ENCODE results near the gene LRRC59.

The LRRC59 gene

DNA sequence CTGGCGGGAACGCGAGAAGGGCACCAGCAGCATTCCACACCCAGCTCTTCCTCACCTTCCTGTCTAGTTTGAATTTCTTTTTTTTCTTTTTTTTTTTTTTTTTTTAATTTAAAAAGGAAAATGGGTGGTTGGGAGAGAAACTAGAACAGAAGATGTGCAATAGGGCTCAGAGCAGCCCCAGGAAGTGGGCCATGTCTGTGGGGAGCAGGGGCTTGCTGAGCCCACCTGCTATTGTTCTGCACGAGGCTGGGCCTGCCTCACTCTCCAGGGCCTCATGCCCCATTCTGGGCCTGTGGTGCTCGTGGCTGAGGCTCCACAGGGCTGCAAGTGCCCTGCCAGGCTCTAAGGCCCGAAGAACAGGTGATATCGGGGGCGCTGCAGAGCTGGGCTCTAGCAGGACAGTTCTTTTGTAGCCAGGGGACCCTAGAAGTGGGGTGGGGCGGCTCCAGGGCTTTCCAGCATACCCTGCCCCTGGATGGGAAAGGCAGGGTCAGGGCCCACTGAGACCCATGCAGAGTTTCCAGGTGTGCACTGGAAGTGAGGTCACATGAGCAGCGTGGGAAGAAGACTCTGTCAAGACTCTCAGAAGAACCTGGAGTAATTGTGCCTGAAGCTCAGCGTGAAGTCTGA lies 36.7 kb downstream of the LRRC59 start:
- no peak for DNase-seq

DNA sequence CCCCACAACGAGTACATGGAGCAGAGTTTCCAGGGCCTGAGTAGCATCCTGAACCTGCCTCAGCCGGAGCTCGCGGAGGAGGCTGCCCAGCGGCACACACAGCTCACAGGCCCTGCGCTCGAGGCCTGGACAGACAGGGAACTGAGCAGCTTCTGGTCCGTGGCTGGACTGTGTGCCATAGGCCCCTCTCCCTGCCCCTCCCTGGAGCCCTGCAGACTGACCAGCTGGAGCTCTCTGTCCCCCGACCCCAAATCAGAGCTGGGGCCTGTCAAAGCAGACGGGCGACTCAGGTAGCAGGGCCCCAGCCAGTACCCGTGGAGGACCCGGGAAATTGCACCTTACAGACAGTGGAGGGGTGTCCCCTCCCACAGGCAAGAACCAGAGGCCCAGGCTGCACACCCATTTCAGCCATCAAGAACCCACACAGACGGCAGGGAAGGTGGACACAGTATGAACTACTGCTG lies 37.3 kb downstream of the LRRC59 start:
- no peak for DNase-seq

DNA sequence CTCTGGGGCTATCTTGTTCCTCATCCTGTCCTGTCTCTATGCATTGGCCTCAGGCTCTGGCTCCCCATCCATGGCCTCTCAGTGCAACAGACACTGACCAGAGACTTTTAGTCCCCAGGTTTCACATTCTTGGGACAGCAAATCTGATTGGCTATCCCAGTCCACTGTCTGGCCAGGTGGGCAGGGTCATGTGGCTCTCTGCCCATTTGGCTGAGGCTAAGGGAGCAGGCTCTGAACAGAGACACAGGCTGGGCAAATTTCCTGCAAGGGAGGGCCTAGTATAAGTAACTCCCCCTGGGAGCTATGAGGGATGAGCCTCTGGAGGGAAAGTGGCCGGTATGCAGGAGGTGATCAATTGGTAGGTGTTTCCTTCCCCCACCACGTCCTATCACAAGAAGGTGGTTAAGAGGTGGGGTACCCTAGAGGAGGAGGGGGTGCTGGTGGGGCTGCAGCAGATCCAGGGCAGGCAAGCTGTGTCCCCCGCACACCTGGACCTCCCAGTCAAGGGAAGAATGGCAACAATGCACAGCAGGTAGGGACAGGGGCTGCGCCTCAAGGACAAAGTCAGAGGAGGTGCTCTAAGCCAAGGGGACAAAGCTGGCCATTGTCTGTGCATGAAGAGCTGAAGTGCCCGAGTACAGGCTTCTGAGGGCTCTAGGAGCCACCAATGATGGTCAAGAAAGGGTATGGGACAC lies 38.2 kb downstream of the LRRC59 start:
- no peak for DNase-seq

DNA sequence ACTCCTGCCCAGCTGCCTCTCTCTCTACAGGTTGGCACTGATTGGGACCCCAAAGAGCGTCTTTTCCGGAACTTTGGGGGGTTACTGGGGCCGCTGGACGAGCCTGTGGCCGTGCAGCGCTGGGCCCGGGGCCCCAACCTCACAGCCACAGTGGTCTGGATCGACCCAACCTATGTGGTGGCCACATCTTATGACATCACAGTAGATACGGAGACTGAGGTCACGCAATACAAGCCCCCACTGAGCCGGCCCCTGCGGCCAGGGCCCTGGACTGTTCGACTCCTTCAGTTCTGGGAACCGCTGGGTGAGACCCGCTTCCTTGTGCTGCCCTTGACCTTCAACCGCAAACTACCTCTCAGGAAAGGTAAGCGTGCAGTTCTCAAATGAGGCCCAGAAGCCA lies 39.1 kb downstream of the LRRC59 start:
- DNase-seq, result no peak

DNA sequence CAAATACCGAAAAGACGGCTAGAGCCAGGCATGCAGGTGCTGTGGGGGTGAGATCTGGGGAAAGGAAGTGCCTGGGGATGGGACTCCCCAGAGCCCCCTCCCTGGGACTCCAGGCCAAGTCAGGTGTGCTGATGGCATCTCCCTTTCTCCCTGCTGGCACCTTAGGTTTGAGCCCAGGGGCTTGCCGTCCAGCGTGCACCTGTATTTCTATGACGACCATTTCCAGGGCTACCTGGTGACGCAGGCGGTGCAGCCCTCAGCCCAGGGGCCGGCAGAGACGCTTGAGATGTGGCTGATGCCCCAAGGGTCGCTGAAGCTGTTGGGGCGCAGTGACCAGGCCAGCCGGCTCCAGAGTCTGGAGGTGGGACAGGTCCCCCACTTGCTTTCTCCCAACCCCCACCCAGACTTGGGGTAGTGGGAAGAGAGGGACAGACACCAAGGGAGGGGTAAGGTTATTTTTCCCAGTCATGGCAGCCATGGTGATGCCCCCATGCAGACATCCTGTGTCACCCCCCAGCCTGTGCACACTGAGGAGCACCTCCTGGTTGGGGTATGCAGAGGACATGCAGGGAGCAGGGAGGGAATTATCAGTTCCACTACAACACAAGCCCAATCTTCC lies 40.3 kb downstream of the LRRC59 start:
- no peak for DNase-seq

DNA sequence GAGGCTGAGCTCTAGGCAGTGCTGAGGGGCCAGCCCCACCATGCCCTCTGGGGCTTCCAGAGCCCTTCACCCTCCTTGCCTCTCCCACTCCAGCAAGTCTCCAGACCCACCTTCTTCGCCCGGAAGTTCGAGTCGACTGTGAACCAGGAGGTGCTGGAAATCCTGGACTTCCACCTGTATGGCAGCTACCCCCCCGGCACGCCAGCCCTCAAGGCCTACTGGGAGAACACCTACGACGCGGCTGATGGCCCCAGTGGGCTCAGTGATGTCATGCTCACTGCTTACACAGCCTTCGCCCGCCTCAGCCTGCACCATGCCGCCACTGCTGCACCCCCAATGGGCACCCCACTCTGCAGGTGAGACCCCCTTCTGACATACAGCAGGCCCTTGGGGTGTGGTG lies 40.9 kb downstream of the LRRC59 start:
- no peak for DNase-seq

DNA sequence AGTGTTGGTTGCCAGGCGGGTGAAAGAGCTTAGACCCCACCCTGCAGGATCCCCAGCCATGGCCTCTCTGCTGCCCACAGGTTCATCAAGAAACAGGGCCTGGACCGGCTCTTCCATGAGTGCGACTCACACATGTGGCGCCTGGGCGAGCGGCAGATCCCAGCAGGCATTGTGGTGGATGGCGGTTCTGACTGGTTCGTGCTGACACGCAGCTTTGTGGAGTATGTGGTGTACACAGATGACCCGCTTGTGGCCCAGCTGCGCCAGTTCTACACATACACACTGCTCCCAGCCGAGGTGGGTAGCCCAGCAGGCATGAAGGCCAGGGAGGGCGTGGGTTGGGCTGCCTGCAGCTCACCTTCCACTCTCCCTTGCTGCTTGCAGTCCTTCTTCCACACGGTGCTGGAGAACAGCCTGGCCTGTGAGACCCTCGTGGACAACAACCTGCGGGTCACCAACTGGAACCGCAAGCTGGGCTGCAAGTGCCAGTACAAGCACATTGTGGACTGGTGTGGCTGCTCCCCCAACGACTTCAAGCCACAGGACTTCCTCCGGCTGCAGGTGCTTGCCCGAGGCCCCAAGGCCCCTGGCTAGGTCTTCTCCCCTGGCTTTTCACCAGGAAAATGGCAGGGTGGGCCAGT lies 41.5 kb downstream of the LRRC59 start:
- DNase-seq, result no peak

DNA sequence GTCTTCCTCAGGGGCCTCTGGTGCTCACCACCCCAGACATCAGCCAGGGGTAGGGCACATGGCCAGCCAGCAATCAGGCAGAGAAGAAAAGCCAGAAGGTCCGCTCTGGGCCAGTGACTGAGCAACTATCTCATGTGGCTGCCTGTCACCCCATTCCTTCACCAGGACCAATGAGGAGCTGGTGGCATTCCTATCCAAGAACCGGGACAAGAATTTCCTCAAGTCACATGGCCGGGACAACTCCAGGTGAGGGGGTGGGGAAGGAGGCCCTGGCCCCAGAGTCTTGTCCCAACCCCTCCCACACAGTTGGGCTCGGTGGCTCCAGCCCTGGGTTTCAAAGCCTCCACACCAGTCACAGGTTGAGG lies 42.0 kb downstream of the LRRC59 start:
- DNase-seq, result no peak

DNA sequence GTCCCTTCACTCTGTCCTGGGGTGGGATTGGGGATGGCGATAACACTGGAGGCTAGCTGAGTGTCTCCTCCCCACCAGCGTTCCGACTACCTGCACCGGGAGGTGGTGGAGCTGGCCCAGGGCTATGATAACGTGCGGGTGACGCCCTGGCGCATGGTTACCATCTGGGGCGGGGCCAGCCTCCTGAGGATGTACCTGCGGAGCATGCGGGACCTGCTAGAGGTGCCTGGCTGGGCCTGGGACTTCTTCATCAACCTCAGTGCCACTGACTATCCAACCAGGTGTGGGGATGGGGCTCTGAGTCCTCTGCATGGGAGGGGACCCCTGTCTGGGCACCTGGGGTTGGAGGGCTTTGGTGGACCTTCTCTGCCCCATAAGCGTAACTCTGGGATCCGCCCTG lies 42.5 kb downstream of the LRRC59 start:
- no peak for DNase-seq

DNA sequence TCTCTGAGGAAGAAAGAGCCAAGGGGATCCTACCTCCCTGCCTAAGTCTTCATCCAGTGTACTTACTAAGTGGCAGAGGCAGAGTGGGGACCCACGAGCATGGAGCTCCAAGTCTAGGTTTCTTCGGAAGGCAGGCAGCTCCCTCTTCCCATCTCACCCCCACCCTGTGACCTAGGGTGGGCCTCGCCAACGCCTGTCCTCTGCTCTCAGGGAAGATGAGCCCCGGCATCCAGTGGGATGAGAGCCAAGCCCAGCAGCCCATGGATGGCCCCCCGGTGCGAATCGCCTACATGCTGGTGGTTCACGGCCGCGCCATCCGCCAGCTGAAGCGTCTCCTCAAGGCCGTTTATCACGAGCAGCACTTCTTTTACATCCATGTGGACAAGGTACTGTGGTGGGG lies 43.1 kb downstream of the LRRC59 start:
- no peak for DNase-seq

DNA sequence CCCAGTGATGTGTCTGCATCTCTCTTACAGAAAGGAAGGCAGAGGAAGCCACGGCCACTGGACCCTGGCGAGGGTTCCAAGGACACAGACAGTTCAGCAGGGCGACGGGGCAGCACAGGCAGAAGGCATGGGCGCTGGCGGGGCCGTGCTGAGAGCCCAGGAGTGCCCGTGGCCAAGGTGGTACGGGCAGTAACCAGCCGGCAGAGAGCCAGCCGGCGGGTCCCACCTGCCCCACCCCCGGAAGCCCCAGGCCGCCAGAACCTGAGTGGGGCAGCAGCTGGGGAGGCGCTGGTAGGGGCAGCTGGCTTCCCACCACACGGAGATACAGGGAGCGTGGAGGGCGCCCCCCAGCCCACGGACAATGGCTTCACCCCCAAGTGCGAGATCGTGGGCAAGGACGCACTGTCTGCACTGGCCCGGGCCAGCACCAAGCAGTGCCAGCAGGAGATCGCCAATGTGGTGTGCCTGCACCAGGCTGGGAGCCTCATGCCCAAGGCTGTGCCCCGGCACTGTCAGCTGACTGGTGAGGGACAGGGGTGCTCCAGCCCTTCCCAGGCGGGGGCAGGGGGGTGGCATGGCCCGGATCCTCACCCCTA lies 43.6 kb downstream of the LRRC59 start:
- DNase-seq, result no peak

DNA sequence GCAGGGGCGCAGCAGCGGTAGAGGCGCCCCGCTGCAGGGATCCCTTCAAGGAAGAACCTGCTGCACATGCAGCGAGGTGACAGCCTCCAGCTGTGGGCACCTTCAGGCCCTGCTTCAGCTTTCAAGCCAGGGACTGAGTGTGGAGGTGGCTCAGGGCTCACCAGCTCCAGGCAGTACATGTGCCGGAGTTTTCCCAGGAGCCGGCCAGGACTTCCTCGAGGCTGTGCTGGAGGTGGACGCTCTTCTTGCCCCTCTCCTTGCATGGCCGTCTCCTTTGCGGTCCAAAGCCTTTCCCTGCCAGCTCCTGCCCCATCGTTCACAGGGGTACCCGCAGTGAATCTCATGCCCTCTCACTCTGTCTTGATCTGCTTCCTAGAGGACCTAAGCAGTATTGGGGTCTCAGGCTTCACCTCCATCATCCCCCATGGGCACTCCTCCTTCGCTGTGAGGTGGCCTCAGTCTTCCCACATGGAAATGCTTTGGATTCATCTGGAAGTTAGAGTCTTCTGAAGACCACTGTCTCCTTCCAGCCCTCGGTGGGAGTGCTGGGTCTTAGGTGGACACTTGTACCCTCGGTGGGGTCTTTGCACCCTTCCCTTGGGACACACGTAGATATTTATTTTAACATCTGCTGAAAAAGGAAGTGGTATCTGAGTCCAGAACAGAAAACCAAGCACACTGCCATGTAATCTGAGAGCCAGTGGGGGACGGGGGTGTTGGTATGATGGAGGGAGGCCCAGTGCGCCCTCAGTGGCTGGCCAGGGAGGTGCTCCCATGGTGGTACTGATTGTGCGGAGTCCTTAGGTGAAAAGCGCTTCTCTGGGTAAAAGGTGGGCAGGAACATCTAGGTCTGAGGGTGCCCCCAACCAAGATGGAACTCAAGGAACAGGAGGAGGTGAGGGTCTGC lies 44.4 kb downstream of the LRRC59 start:
- no peak for DNase-seq

DNA sequence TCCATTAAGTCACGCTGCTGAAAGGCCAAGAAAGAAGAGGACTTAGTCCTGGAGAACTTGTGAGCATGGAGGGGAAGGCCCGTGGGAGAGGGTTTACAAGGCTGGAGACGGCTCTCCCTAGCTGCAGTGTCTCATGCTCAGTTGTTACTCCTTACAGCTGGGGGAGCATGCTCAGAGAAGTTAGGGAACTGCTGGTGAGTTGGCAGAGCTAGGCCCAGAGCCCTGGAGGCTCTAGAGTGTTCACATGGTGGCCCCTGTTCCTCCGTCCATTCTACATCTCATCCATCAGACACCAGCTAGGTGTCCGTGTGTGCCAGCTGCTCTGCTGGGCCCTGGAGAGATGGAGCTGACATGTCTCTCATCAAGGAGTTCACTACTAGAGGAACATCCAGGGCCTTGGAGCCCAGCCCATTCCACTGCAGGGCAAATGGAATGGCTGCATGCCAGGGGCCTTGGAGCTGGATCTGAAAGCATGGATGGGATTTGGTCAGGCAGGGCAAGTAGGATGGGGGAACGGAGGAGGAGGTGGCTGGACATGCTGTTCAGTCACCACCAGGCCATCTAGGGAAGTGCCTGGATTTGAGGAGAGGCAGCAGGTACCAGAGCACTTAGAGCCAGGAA lies 45.1 kb downstream of the LRRC59 start:
- DNase-seq, result no peak

DNA sequence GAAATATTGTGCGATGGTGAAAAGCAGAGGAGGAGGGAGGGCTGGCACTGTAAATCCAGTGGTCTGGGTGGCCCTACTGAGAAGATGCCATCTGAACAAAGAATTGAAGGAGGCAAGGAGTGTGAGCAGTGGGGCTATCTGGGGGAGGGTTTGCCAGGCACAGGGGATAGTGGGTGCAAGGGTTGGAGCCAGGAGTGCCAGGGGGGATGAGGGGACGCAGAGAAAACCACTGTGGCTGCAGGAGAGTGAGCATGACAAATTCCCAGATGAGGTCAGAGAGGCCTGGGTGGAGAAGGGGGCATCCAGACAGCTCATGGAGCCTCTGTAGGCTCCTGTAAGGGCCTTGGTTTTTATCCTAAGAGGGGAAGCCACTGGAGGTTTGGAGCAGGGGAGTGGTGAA lies 46.6 kb downstream of the LRRC59 start:
- DNase-seq, result no peak

DNA sequence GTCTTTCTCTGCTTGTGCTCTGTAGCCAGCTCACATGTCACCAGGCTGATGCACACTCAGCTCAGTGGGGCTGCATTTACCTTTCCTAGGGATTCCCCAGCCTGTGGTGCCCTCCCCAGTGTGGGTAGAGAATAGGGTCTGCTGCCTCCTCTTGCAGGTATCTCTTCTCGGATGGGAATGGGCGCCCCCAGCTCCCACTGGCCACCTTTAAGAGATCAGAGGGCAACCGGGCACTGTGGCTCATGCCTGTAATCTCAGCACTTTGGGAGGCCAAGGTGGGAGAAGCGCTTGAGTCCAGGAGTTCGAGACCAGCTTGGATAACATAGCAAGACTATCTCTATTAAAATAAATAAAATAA lies 48.1 kb downstream of the LRRC59 start:
- DNase-seq, result no peak

DNA sequence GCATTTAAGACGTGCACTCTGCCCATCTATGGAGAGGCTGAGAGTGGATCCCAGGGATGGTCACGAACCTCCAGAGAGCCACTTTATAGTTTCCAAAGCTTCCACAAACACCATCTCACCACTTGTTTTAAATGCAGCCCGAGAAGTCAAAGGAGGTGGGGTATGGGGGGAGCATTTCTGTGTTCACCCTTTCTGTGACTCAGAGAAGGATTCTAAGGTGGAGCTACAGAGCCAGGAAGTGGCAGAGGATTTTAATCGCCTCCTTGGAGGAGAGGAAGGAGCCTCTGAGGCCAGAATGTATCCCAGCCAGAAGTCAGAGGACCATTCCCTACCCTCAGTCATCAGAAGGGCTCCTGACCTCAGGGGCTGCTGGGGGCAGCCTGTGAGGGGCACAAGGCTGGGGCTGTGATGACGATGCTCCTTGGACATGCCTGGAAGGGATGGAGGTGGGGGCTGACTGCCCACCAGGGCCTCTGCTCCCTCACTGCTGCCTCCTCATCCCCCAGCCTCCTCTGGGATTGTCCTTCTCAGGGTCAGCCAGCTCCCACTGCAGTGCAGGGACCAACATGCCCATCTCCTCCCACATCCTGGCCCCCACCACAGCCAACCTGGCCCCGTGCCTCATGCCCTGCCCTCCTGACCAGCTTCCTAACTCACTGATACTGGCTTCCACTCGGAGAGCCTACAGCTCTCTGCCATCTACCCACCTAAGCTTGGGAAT lies 48.6 kb downstream of the LRRC59 start:
- DNase-seq, result no peak

DNA sequence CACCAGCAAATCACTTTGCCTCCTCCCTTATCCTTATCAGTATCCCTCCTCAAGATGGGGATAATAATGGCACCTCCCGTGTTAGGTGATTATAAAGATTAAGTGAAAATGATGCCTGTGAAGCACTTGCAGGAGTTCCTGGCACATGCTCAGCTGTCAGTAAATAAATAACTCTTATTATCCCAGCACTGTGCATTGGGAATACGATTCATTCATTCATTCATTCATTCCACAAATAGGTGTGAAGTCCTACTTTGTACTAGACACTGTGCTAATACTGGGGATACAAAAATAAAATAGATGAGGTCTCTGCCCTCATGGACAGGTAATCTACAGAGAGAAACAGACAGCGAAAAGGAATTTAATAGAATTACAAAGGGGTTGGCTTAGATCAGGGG lies 49.4 kb downstream of the LRRC59 start:
- DNase-seq, result no peak

DNA sequence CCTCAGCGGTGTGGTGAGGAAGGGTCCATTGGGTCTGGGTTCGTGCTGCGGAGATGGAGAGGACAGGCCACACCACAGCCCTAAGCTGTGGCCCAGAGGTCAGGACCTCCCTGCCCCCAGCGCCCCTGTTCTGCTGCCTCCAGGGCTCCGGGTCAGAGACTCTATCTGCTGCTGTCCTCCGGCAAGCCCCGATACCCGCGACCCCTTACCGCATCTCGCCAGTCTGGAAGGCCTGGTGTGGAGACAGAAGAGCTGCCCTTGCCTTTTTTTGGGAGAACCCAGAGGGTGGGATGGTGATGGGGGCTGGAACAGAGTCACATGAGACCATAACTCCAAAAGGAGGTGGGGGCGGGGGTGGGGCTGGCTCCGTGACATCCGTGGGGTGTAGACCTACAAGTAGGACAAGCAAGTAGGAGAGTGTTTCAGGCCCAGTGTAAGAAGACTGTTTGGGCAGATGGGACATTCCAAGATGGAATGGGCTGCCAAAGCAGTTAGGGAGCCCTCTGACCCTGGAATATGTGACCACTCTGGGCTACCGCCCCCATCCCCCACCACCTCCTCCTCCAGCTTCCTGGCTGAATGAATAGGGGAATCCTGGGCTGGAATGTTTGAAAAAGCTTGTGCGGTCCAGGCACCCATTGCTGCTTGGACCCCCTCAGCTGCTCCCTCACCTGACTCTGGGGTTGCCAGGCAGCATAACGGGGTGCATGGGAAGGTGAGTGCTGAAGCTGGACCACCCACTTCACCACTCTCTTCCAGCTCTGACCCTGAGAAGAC lies 50.0 kb downstream of the LRRC59 start:
- DNase-seq, result no peak

DNA sequence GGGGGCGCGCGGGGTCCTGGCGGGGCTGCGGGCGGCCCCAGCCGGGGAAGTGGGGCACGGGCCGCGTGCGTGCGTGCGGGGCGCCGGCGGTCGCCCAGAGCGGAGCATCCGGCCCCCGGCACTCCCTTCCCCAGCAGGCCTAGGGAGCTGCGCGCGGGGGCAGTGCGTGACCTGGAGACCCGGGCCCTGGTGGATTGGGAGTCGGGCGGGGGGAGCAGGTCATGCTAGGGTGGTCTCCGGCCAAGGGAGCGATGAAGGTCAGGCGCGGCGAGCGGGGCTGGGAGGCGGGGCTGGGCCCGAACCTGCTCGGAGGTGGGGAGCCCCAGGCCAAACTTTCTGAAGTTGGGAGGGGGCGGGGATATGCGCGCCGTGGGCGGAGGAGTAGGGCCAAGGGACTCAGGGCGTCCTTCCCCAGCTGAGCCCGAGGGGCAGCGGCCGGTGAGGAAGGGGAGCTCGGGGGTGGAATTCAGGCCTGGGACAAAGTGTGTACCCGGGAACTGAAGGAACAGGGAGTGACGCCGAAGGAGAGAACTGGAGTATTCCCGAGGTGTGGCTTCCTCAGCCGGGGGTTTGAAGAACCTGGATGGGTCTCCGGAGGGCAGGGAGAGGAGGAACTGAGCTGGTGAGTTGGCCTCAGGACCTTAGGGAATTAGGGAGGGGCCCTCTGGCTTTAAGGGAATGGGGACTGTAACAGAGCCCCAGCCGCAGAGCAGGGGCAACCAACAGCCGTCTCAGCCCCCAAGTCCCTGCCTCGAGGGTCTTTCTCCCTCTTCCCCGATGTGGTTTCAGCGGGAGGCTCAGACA lies 50.8 kb downstream of the LRRC59 start:
- DNase-seq, result no peak

Measured in NCI-H1436 (cell line).